T-helper 1 cell treated with Interleukin-12 subunit alpha and Interleukin-12 subunit beta and Interleukin-4 antibody, amounts not matched to agents 30 μg/mL and 1 μg/mL, for 36 hours (primary cell): Measurements from ENCODE around the gene DAB2IP.
"Not testable (repeated sequence)": the region's sequence is repeated elsewhere in the genome, so short reads cannot be mapped to it uniquely, and the experiment has no call there.

ENCODE experiments used
- H3K27ac Mint-ChIP-seq: one replicate; pipeline ENCODE4 v1.8.0; 2021; ENCODE audit warnings: mild to moderate bottlenecking, mixed read lengths
- H3K27me3 Mint-ChIP-seq: one replicate; pipeline ENCODE4 v1.8.0; 2021; ENCODE audit warnings: low read depth, mixed read lengths
- H3K36me3 Mint-ChIP-seq: one replicate; pipeline ENCODE4 v1.8.0; 2021; ENCODE audit warnings: low read depth, mixed read lengths
- H3K4me1 Mint-ChIP-seq: one replicate; pipeline ENCODE4 v1.8.0; 2021; ENCODE audit warnings: low read depth, mixed read lengths
- H3K4me3 Mint-ChIP-seq: one replicate; pipeline ENCODE4 v1.8.0; 2021; ENCODE audit warnings: mild to moderate bottlenecking, moderate library complexity, mixed read lengths
- H3K9me3 Mint-ChIP-seq: one replicate; pipeline ENCODE4 v1.8.0; 2021; ENCODE audit warnings: mixed read lengths

DAB2IP gene

DNA sequence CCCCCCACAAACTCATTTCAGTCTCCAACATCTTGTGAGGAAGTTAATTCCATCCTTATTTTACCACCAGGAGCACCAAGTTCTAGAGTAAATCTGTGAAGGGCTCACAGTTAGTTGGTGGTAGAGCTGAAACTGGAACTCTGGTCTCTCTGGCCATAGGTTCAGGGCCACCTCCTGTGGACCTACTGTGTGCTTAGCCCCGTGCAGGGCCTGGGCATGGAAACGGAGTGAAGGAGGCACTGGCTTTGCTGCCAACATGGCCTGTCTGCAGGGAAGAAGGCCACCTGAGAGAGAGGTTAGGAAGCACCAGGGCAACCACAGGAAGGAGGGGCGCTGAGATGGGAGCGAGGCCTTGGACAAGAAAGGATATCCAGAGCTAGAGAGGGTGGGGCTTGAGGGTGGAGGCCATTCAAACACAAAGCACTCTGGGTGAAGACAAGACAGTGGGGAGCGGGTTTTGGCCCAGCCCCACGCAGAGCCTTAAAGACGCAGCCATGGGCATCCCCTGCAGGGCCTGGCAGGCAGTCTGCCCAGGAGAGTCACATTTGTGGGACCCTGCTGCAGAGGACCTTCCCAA is 16.0 kb upstream of the DAB2IP start:
- Mint-ChIP-seq H3K27ac (no peak overlapping the region), H3K36me3 (no peaks in the 10 kb centered on the region), H3K4me1 (peaks cover 2% of the 10 kb centered on the region)

GRCh38 chr9:121636341-121636865 is 15.0 kb upstream of the DAB2IP start:
- Mint-ChIP-seq H3K27ac (no peak overlapping the region), H3K9me3 (no peaks in the 10 kb centered on the region), H3K27me3 (peaks cover 13% of the 10 kb centered on the region), H3K36me3 (no peaks in the 10 kb centered on the region), H3K4me1 (peaks cover 2% of the 10 kb centered on the region), H3K4me3 (no peak overlapping the region)

More for the DNA sequence above, 16.0 kb upstream of the DAB2IP start:
- H3K9me3 Mint-ChIP-seq, result no peaks in the 10 kb centered on the region
- H3K4me3 Mint-ChIP-seq, result no peak overlapping the region
- peaks cover 13% of the 10 kb centered on the region for H3K27me3 Mint-ChIP-seq

DNA sequence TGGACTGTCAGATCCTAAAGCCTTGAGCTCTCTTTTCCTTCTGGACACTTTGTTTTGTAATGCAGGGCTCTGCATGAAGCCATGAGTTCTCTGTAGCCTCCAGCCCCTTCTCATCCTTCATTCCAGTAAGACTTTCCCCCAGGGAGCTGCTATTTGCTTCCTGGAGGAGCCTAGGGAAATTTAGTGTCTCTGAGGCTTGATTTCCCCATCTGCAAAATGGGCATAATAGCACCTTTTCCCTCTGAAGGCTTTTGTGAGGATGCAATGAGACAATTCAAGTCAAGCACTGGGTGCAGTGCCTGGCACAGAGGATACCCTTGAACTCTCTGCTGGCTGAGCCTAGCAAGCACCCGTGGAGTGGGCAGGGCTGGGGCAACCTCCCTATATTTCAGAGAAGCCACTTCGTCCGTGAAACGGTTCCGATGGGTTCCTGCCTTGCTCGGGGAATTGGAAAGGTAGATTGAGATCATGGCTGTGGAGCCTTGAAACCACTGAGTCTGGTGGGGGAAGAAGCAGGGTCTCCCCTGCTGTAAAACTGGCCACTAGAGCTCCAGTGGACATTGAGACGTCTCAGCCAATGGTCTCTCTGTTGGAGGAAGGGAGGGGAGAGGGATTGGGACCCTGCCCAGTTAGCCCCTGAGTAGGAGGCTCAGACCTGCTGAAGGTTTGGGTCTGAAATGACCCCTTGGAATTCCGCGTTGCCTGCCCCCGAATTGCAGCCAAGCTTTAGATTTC is 14.3 kb upstream of the DAB2IP start:
- Mint-ChIP-seq H3K27me3 (peaks cover 13% of the 10 kb centered on the region), H3K36me3 (no peaks in the 10 kb centered on the region), H3K4me3 (no peak overlapping the region), H3K9me3 (no peaks in the 10 kb centered on the region), H3K27ac (no peak overlapping the region), H3K4me1 (peaks cover 2% of the 10 kb centered on the region)

DNA sequence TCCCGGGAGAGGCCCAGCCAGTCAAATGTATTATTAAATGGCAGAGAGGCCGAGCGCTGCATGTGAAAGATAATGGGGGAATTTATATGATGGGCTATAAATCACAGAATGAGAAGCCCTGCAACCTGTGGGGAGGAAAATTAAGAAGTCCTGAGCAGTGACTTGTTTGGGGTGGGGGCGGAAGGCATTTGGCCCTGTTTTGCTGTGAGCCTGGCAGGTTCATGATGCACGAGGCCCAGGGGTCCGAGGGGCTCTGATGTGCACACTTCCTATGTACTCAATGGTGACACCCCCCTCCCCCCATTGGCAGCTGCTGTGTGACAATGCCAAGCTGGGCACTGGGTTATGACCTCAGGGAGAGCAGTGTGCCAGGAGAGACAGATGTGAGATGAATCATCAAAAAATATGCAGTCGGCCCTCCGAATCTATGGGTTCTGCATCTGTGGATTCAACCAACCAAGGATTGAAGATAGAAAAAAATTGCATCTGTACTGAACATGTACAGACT is 13.7 kb upstream of the DAB2IP start:
- no peak overlapping the region for H3K27ac Mint-ChIP-seq
- no peaks in the 10 kb centered on the region for H3K36me3 Mint-ChIP-seq
- H3K27me3 Mint-ChIP-seq, result peaks cover 13% of the 10 kb centered on the region
- no peaks in the 10 kb centered on the region for H3K9me3 Mint-ChIP-seq
- peaks cover 2% of the 10 kb centered on the region for H3K4me1 Mint-ChIP-seq
- H3K4me3 Mint-ChIP-seq, result no peak overlapping the region

- peaks cover 2% of the 10 kb centered on the region for H3K4me1 Mint-ChIP-seq
- no peaks in the 10 kb centered on the region for H3K36me3 Mint-ChIP-seq
- H3K4me3 Mint-ChIP-seq, result no peak overlapping the region
- no peak overlapping the region for H3K27ac Mint-ChIP-seq
- H3K27me3 Mint-ChIP-seq, result peaks cover 13% of the 10 kb centered on the region
- H3K9me3 Mint-ChIP-seq, result no peaks in the 10 kb centered on the region
Measured at GRCh38 chr9:121638399-121638798, 13.0 kb upstream of the DAB2IP start.

DNA sequence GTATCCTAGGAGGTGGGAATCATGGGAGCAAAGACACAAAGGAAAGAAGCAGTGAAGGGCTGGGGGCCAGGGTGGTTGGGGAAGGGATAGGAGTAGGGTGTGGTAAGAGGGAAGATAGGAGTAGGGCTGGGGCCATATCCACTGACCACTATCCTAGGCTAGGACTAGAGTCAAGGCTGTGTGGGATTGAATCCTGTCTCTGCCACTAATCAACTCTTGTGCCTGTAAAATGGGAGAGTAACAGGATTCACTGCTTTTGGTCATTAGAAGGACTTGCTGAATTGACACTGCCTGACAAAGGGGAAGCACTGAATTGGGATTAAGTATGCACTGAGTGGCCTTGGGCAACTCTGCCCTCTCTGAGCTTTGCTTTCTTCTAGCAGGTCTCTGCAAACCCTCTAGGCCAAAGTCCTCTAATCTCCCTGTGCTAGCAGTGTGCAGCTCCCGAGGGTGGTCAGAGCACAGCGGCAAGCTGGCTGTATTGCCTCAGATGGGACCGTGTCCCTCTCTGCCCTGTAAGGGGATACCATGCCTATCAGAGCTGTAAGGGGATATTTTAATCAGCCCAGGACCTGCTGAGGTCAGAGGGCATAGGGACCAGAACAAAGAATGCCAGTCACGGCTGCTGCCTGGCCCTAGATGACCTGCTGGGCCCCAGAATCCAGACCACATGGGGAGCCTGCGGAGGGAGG is 12.4 kb upstream of the DAB2IP start:
- H3K27me3 Mint-ChIP-seq, result peaks cover 13% of the 10 kb centered on the region

DNA sequence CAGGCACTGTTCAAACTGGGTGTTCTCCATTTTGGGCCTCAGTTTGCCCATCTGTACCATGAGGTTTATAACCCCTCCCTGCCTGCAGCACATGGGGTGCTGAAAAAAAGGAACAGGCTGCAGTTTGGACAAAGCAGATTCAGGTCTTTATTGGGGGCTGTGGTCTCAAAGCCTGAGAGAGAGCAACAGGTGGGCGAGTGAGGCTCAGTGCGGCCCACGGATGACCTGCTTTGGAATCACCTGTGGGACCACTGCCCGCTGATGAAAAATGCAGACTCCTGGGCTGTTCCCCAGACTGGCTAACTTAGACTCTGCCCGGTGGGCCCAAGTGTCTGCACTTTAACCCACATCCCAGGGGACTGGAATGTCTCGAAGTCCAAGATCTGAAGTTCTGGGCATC is 11.8 kb upstream of the DAB2IP start:
- H3K4me3 Mint-ChIP-seq, result no peak overlapping the region

More for the DNA sequence above, 12.4 kb upstream of the DAB2IP start:
- Mint-ChIP-seq H3K9me3 (no peaks in the 10 kb centered on the region), H3K4me3 (no peak overlapping the region), H3K36me3 (no peaks in the 10 kb centered on the region), H3K4me1 (no peaks in the 10 kb centered on the region), H3K27ac (no peak overlapping the region)

DNA sequence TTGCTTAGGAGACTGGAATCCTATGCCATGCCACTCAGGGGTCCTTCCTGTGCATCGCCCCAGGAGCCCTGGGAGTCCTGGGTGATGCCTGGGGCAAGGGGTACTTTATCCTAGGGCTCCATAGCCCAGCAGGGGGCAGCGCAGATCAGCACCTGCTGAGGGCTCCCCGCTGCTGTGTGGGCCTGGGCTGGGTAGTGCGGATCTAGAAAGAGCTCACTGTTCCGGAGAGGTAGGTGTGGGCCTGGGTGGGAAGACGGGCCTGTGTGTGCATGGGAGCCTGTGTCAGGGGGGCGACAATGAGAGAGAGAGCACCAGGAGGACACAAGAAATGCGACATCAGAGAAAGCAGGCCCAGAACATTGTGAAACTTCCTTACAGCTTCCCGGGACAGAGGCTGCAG is 11.4 kb upstream of the DAB2IP start:
- Mint-ChIP-seq H3K4me1 (no peaks in the 10 kb centered on the region), H3K4me3 (no peak overlapping the region), H3K27me3 (peaks cover 13% of the 10 kb centered on the region), H3K27ac (no peak overlapping the region), H3K36me3 (no peaks in the 10 kb centered on the region), H3K9me3 (no peaks in the 10 kb centered on the region)

More for the DNA sequence above, 11.8 kb upstream of the DAB2IP start:
- Mint-ChIP-seq H3K4me1 (no peaks in the 10 kb centered on the region), H3K9me3 (no peaks in the 10 kb centered on the region), H3K27ac (no peak overlapping the region), H3K27me3 (peaks cover 13% of the 10 kb centered on the region), H3K36me3 (no peaks in the 10 kb centered on the region)

GRCh38 chr9:121640491-121641223 is 10.8 kb upstream of the DAB2IP start:
- H3K27ac Mint-ChIP-seq, result no peak overlapping the region
- H3K4me3 Mint-ChIP-seq, result no peak overlapping the region
- no peaks in the 10 kb centered on the region for H3K9me3 Mint-ChIP-seq
- no peaks in the 10 kb centered on the region for H3K4me1 Mint-ChIP-seq
- H3K27me3 Mint-ChIP-seq, result peaks cover 13% of the 10 kb centered on the region
- H3K36me3 Mint-ChIP-seq, result no peaks in the 10 kb centered on the region

GRCh38 chr9:121641224-121641611 is 10.2 kb upstream of the DAB2IP start:
- no peaks in the 10 kb centered on the region for H3K36me3 Mint-ChIP-seq
- H3K27me3 Mint-ChIP-seq, result peaks cover 13% of the 10 kb centered on the region
- no peaks in the 10 kb centered on the region for H3K4me1 Mint-ChIP-seq
- H3K9me3 Mint-ChIP-seq, result no peaks in the 10 kb centered on the region
- H3K4me3 Mint-ChIP-seq, result no peak overlapping the region
- no peak overlapping the region for H3K27ac Mint-ChIP-seq

GRCh38 chr9:121642758-121643157 is 8.7 kb upstream of the DAB2IP start:
- Mint-ChIP-seq H3K4me1 (no peaks in the 10 kb centered on the region), H3K36me3 (no peaks in the 10 kb centered on the region), H3K27me3 (peaks cover 6% of the 10 kb centered on the region), H3K4me3 (no peak overlapping the region), H3K9me3 (no peaks in the 10 kb centered on the region), H3K27ac (no peak overlapping the region)

DNA sequence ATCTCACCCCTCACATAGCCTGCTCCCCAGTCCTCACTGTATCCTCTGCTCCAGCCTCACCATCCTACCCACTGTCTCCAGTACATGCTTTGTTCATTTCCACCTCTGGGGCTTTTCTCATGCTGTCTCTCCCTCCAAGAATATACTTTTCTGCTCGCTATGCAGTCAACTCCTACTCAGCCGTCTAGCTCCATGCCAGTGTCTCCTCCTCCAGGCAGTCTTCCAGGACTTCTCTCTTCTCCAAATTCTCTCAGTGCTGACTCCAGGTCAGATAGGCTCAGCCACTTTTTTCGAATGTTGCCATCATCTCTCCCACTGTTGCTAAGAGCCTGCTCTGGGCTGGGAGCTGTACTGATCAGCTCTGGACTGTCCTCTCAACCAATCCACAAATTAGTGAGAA is 8.0 kb upstream of the DAB2IP start:
- Mint-ChIP-seq H3K4me1 (no peaks in the 10 kb centered on the region), H3K4me3 (no peak overlapping the region), H3K9me3 (no peaks in the 10 kb centered on the region), H3K27me3 (peaks cover 6% of the 10 kb centered on the region), H3K36me3 (no peaks in the 10 kb centered on the region), H3K27ac (no peak overlapping the region)

DNA sequence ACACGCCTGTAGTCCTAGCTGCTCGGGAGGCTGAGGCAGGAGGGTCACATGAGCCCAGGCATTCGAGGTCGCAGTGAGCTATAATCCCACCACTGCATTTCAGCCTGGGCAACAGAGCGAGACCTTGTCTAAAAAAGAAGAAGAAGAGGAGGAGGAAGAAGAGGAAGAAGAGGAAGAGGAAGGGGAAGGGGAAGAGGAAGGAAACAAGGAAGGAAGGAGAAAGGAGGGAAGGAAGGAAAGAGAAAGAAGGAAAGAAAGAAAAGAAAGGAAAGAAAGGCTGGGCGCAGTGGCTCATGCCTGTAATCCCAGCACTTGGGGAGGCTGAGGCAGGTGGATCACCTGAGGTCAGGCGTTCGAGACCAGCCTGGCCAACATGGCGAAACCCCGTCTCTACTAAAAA is 7.4 kb upstream of the DAB2IP start:
- not testable (repeated sequence) for H3K36me3 Mint-ChIP-seq, H3K27ac Mint-ChIP-seq, H3K4me3 Mint-ChIP-seq, H3K9me3 Mint-ChIP-seq, H3K27me3 Mint-ChIP-seq, H3K4me1 Mint-ChIP-seq

DNA sequence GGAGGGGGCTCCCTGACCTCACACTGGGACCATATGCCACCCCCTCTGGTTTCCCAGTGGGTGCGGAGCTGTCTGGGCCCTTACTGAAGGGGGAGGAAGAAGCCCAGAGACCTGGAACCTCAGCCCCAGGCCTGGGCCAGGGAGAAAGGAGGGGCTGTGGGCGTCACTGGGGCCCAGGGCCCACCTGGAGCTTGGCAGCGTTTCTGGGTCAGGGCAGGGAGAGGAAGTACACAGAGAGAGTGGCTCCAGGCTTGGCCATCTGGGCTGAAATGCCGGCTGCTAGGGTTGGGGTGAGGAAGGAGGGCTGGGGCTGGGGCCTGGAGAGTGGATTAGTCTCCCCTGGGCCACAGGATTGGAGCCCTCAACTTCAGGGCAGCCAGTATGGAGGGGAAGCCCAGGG is 6.4 kb upstream of the DAB2IP start:
- no peaks in the 10 kb centered on the region for H3K9me3 Mint-ChIP-seq
- H3K27me3 Mint-ChIP-seq, result peaks cover 14% of the 10 kb centered on the region
- no peak overlapping the region for H3K4me3 Mint-ChIP-seq
- H3K36me3 Mint-ChIP-seq, result no peaks in the 10 kb centered on the region
- no peaks in the 10 kb centered on the region for H3K4me1 Mint-ChIP-seq
- no peak overlapping the region for H3K27ac Mint-ChIP-seq
